Measurements from ENCODE around the gene KRTAP19-5.
"Not testable (repeated sequence)": the region's sequence is repeated elsewhere in the genome, so short reads cannot be mapped to it uniquely, and the experiment has no call there.

The KRTAP19-5 gene

GRCh38 chr21:30502041-30502440 lies at the start of gene KRTAP19-5:
KRTAP19-5 (minus strand) TSS chr21:30502141; CDS start chr21:30502090, 51 bp downstream.
- DNase-seq = no peak

- DNase-seq = no peak
Measured at GRCh38 chr21:30541764-30542163, 39.8 kb upstream of the KRTAP19-5 start, which contains the start of gene KRTAP19-6. KRTAP19-6 (minus strand) TSS chr21:30541864; CDS start chr21:30541833, 31 bp downstream.

GRCh38 chr21:30518876-30519275 lies 16.9 kb upstream of the KRTAP19-5 start:
- no peak for DNase-seq

- DNase-seq = no peak
Measured at GRCh38 chr21:30515681-30516080, 13.7 kb upstream of the KRTAP19-5 start.

GRCh38 chr21:30505621-30506205 lies 3.8 kb upstream of the KRTAP19-5 start:
- not testable (repeated sequence) for DNase-seq

GRCh38 chr21:30497065-30497464 lies 4.9 kb downstream of the KRTAP19-5 start, which contains the start of gene KRTAP19-4:
KRTAP19-4 (minus strand) TSS chr21:30497165; CDS start chr21:30497110, 55 bp downstream.
- no peak for DNase-seq

- no peak for DNase-seq
Measured at GRCh38 chr21:30491963-30492428, 9.9 kb downstream of the KRTAP19-5 start, which contains the start of gene KRTAP19-3. KRTAP19-3 (minus strand) TSS chr21:30492013; CDS start chr21:30491957, 56 bp downstream.

- DNase-seq = no peak
Measured at GRCh38 chr21:30487336-30487735, 14.6 kb downstream of the KRTAP19-5 start, which contains the start of gene KRTAP19-2. KRTAP19-2 (minus strand) TSS chr21:30487436; CDS start chr21:30487348, 88 bp downstream.

GRCh38 chr21:30486180-30486579 lies 15.8 kb downstream of the KRTAP19-5 start:
- no peak for DNase-seq

GRCh38 chr21:30482130-30482529 lies 19.8 kb downstream of the KRTAP19-5 start:
- no peak for DNase-seq

GRCh38 chr21:30480145-30480544 lies 21.8 kb downstream of the KRTAP19-5 start, which contains the start of gene KRTAP19-1:
KRTAP19-1 (minus strand) TSS chr21:30480367; CDS start chr21:30480317, 50 bp downstream.
- DNase-seq = no peak

GRCh38 chr21:30479259-30479658 lies 22.7 kb downstream of the KRTAP19-5 start:
- DNase-seq = no peak

- no peak for DNase-seq
Measured at GRCh38 chr21:30478004-30478403, 23.9 kb downstream of the KRTAP19-5 start.

GRCh38 chr21:30468900-30469714 lies 32.8 kb downstream of the KRTAP19-5 start:
- no peak for DNase-seq

- DNase-seq = no peak
Measured at GRCh38 chr21:30463713-30464112, 38.2 kb downstream of the KRTAP19-5 start.
